Liver (tissue), 3 donors: Measurements from ENCODE around the gene CALY.

ENCODE experiments used
- GABPA ChIP-seq, 2 donors: IDR thresholded peaks in 1 of 2; conservative IDR thresholded peaks in 1 of 2; 2 replicates each; pipeline ENCODE4 v1.6.1; 2016; ENCODE audit warnings: antibody characterized with exemption in 2 of 2, mild to moderate bottlenecking in 1 of 2, moderate library complexity in 1 of 2
- HNF4G ChIP-seq: IDR thresholded peaks from 2 replicates; pipeline ENCODE4 v1.6.1; 2016; ENCODE audit warnings: antibody characterized with exemption
- JUND ChIP-seq, 2 donors: IDR thresholded peaks; 2 replicates each; pipeline ENCODE4 v1.6.1; 2016; ENCODE audit warnings: antibody characterized with exemption in 2 of 2
- MAX ChIP-seq: IDR thresholded peaks from 2 replicates; pipeline ENCODE4 v1.6.1; 2016; ENCODE audit warnings: antibody characterized with exemption
- RAD21 ChIP-seq, 2 donors: IDR thresholded peaks; 2 replicates each; pipeline ENCODE4 v1.6.1; 2016; ENCODE audit warnings: antibody characterized with exemption in 2 of 2, mild to moderate bottlenecking in 2 of 2
- RXRA ChIP-seq, 2 donors: IDR thresholded peaks; 2 replicates each; pipeline ENCODE4 v1.6.1; 2017 to 2018; ENCODE audit warnings: antibody characterized with exemption in 2 of 2, mild to moderate bottlenecking in 1 of 2
- SP1 ChIP-seq: IDR thresholded peaks from 2 replicates; pipeline ENCODE4 v1.6.1; 2018; ENCODE audit warnings: antibody characterized with exemption, mild to moderate bottlenecking
- YY1 ChIP-seq: IDR thresholded peaks from 2 replicates; pipeline ENCODE4 v1.6.1; 2016; ENCODE audit warnings: antibody characterized with exemption, mild to moderate bottlenecking
- TF ChIP-seq, protein P1 (sequence below): fragments of 150-350 bp; IDR thresholded peaks from 2 replicates; pipeline ENCODE4 v1.5.1; 2017; ENCODE audit warnings: improper control_type of control experiment, low read depth, low read length; ENCODE audit not compliant: missing input control
- TF ChIP-seq, protein P2 (sequence below): IDR thresholded peaks from 2 replicates; pipeline ENCODE4 v1.6.1; 2016; ENCODE audit warnings: antibody characterized with exemption
- TF ChIP-seq, protein P3 (sequence below): IDR thresholded peaks from 2 replicates; pipeline ENCODE4 v1.6.1; 2016; ENCODE audit warnings: antibody characterized with exemption, mild to moderate bottlenecking
- donor health status: healthy.
- donor health status: healthy.

GRCh38 chr10:133378251-133379096 lies 41.8 kb upstream of the CALY start:
- TF ChIP-seq, protein P1, sequence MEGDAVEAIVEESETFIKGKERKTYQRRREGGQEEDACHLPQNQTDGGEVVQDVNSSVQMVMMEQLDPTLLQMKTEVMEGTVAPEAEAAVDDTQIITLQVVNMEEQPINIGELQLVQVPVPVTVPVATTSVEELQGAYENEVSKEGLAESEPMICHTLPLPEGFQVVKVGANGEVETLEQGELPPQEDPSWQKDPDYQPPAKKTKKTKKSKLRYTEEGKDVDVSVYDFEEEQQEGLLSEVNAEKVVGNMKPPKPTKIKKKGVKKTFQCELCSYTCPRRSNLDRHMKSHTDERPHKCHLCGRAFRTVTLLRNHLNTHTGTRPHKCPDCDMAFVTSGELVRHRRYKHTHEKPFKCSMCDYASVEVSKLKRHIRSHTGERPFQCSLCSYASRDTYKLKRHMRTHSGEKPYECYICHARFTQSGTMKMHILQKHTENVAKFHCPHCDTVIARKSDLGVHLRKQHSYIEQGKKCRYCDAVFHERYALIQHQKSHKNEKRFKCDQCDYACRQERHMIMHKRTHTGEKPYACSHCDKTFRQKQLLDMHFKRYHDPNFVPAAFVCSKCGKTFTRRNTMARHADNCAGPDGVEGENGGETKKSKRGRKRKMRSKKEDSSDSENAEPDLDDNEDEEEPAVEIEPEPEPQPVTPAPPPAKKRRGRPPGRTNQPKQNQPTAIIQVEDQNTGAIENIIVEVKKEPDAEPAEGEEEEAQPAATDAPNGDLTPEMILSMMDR: no peak
- TF ChIP-seq JUND (IDR thresholded peaks at IDR 0.05) (peak in 1 of 2 donors; percentile 9), YY1 (peak; percentile 57), SP1 (peak; percentile 96), MAX (peak; percentile 65), RAD21 (IDR thresholded peaks at IDR 0.05) (peak in 1 of 2 donors; percentile 42), GABPA (IDR thresholded peaks at IDR 0.05 in 1 of 2, conservative IDR thresholded peaks at IDR 0.05 in 1 of 2) (peak in 1 of 2 donors; percentile 33), HNF4G (peak; percentile 100), RXRA (IDR thresholded peaks at IDR 0.05) (peak; percentile 80 to 84)
- TF ChIP-seq, protein P2, sequence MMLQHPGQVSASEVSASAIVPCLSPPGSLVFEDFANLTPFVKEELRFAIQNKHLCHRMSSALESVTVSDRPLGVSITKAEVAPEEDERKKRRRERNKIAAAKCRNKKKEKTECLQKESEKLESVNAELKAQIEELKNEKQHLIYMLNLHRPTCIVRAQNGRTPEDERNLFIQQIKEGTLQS: no peak
- TF ChIP-seq, protein P3, sequence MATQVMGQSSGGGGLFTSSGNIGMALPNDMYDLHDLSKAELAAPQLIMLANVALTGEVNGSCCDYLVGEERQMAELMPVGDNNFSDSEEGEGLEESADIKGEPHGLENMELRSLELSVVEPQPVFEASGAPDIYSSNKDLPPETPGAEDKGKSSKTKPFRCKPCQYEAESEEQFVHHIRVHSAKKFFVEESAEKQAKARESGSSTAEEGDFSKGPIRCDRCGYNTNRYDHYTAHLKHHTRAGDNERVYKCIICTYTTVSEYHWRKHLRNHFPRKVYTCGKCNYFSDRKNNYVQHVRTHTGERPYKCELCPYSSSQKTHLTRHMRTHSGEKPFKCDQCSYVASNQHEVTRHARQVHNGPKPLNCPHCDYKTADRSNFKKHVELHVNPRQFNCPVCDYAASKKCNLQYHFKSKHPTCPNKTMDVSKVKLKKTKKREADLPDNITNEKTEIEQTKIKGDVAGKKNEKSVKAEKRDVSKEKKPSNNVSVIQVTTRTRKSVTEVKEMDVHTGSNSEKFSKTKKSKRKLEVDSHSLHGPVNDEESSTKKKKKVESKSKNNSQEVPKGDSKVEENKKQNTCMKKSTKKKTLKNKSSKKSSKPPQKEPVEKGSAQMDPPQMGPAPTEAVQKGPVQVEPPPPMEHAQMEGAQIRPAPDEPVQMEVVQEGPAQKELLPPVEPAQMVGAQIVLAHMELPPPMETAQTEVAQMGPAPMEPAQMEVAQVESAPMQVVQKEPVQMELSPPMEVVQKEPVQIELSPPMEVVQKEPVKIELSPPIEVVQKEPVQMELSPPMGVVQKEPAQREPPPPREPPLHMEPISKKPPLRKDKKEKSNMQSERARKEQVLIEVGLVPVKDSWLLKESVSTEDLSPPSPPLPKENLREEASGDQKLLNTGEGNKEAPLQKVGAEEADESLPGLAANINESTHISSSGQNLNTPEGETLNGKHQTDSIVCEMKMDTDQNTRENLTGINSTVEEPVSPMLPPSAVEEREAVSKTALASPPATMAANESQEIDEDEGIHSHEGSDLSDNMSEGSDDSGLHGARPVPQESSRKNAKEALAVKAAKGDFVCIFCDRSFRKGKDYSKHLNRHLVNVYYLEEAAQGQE: peak; percentile 59
